Bronchial epithelial cell (primary cell): ENCODE results near the gene LTB4R2. TPM values are rescaled to one million over a fixed set of nuclear protein-coding genes. Genes with fewer than 3 reads are reported as not detected.

ENCODE experiments used
- DNase-seq: peaks from one replicate; pipeline ENCODE4 v3.0.0-alpha.2; 2010; ENCODE audit warnings: low read depth
- FAIRE-seq: peaks from 2 replicates; lab custom pipeline; 2011; peaks lifted over from hg19 to GRCh38; lab: Jason Lieb, UNC
- H3K27me3 ChIP-seq: 2 replicates; pipeline ENCODE4 v1.5.1; 2011; ENCODE audit warnings: low read length; ENCODE audit not compliant: control insufficient read depth, insufficient read depth
- H3K36me3 ChIP-seq: 2 replicates; pipeline ENCODE4 v1.5.1; 2011; ENCODE audit warnings: low read length; ENCODE audit not compliant: control insufficient read depth, insufficient read depth
- H3K4me3 ChIP-seq: 2 replicates; pipeline ENCODE4 v1.5.1; 2011; ENCODE audit warnings: mild to moderate bottlenecking, low read depth, low read length, control low read depth
- total RNA-seq: library from RNA; depleted of rRNA; stranded (reverse); fragments of >200 nt; gene quantifications from 2 replicates; pipeline ENCODE4 v1.2.1, GENCODE V29; 2014
- TF ChIP-seq, protein P1 (sequence below): IDR thresholded peaks from 2 replicates; pipeline ENCODE4 v1.5.1; 2011; ENCODE audit warnings: mild to moderate bottlenecking, moderate library complexity, low read length, control low read depth, inconsistent platforms; ENCODE audit not compliant: insufficient read depth, severe bottlenecking

Gene LTB4R2
- total RNA-seq, 1 donor from 2014 or later, result 10.5 TPM

DNA sequence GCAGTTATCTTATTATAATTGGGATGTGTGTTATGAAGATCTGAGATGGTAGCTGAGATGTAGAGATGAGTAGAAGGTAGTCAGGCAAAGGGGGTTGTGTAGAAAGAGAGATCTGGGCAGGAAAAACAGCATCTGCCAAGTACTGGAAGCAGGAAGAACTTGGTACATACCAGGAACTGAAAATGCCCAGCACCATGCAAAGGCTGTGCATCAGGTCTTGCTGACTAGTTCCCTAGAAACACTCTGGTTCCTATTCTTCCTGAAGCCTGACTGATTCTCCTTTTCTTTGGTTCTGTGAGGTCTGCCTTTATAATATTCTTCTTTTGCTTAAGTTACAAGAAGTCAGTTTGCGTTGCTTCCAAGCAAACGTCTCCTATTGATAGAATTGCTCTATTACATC is 51.4 kb downstream of the LTB4R2 start:
- Histone ChIP-seq H3K27me3 (no peaks in the 10 kb centered on the region), H3K4me3 (no peak overlapping the region), H3K36me3 (no peaks in the 10 kb centered on the region)
- FAIRE-seq (no peak), DNase-seq (no peak)
- TF ChIP-seq, protein P1, sequence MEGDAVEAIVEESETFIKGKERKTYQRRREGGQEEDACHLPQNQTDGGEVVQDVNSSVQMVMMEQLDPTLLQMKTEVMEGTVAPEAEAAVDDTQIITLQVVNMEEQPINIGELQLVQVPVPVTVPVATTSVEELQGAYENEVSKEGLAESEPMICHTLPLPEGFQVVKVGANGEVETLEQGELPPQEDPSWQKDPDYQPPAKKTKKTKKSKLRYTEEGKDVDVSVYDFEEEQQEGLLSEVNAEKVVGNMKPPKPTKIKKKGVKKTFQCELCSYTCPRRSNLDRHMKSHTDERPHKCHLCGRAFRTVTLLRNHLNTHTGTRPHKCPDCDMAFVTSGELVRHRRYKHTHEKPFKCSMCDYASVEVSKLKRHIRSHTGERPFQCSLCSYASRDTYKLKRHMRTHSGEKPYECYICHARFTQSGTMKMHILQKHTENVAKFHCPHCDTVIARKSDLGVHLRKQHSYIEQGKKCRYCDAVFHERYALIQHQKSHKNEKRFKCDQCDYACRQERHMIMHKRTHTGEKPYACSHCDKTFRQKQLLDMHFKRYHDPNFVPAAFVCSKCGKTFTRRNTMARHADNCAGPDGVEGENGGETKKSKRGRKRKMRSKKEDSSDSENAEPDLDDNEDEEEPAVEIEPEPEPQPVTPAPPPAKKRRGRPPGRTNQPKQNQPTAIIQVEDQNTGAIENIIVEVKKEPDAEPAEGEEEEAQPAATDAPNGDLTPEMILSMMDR, result no peak

Other genes with a start within 250 kb of the LTB4R2 start
- gene CPNE6, start 238.6 kb upstream of the LTB4R2 start, total RNA-seq, result not detected in 2 replicates
- 84.8 and 223 TPM in 2 replicates for gene PCK2, start 215.8 kb upstream of the LTB4R2 start, total RNA-seq
- 70.5 and 83.5 TPM in 2 replicates for gene DCAF11, start 195.4 kb upstream of the LTB4R2 start, total RNA-seq
- 0.64 and 0.79 TPM in 2 replicates for gene NRL, start 195.2 kb upstream of the LTB4R2 start, total RNA-seq
- gene FITM1, start 179.5 kb upstream of the LTB4R2 start, total RNA-seq, result 0.51 TPM in 1 of 2 replicates, not detected in the other
- gene PSME1, start 173.9 kb upstream of the LTB4R2 start, total RNA-seq, result 65.0 and 71.8 TPM in 2 replicates
- gene EMC9, start 168.5 kb upstream of the LTB4R2 start, total RNA-seq, result 12.6 and 17.8 TPM in 2 replicates
- gene PSME2, start 163.5 kb upstream of the LTB4R2 start, total RNA-seq, result 26.9 and 37.5 TPM in 2 replicates
- gene RNF31, start 162.6 kb upstream of the LTB4R2 start, total RNA-seq, result 23.3 and 25.8 TPM in 2 replicates
- gene IRF9, start 148.9 kb upstream of the LTB4R2 start, total RNA-seq, result 19.2 and 28.7 TPM in 2 replicates
- gene REC8, start 138.1 kb upstream of the LTB4R2 start, total RNA-seq, result 0.26 and 1.1 TPM in 2 replicates
- gene IPO4, start 121.3 kb upstream of the LTB4R2 start, total RNA-seq, result 27.0 and 41.9 TPM in 2 replicates
- gene TM9SF1, start 114.7 kb upstream of the LTB4R2 start, total RNA-seq, result 42.8 and 67.9 TPM in 2 replicates
- gene TSSK4, start 104.4 kb upstream of the LTB4R2 start, total RNA-seq, result 0.26 TPM in 1 of 2 replicates, not detected in the other
- 48.8 and 69.8 TPM in 2 replicates for gene CHMP4A, start 96.7 kb upstream of the LTB4R2 start, total RNA-seq
- gene MDP1, start 94.1 kb upstream of the LTB4R2 start, total RNA-seq, result 13.4 and 21.1 TPM in 2 replicates
- 131 and 330 TPM in 2 replicates for gene NEDD8, start 77.8 kb upstream of the LTB4R2 start, total RNA-seq
- gene GMPR2, start 77.2 kb upstream of the LTB4R2 start, total RNA-seq, result 80.6 and 98.7 TPM in 2 replicates
- gene TINF2, start 67.5 kb upstream of the LTB4R2 start, total RNA-seq, result 48.7 and 91.9 TPM in 2 replicates
- gene TGM1, start 47.0 kb upstream of the LTB4R2 start, total RNA-seq, result 88.7 and 382 TPM in 2 replicates
- gene RABGGTA, start 38.5 kb upstream of the LTB4R2 start, total RNA-seq, result 32.6 and 58.9 TPM in 2 replicates
- gene DHRS1, start 10.4 kb upstream of the LTB4R2 start, total RNA-seq, result 16.6 and 39.6 TPM in 2 replicates
- 23.2 and 26.1 TPM in 2 replicates for gene NOP9, start 10.3 kb upstream of the LTB4R2 start, total RNA-seq
- gene CIDEB, start 2.2 kb upstream of the LTB4R2 start, total RNA-seq, result 1.2 and 3.9 TPM in 2 replicates
- gene LTB4R, start 1.4 kb downstream of the LTB4R2 start, total RNA-seq, result 3.7 and 9.6 TPM in 2 replicates
- 0.53 and 0.77 TPM in 2 replicates for gene ADCY4, start 24.9 kb downstream of the LTB4R2 start, total RNA-seq
- gene RIPK3, start 29.9 kb downstream of the LTB4R2 start, total RNA-seq, result 2.4 and 4.7 TPM in 2 replicates
- gene NFATC4, start 58.0 kb downstream of the LTB4R2 start, total RNA-seq, result 4.7 and 7.3 TPM in 2 replicates
- 2.0 and 2.6 TPM in 2 replicates for gene NYNRIN, start 88.9 kb downstream of the LTB4R2 start, total RNA-seq
- gene CBLN3, start 119.5 kb downstream of the LTB4R2 start, total RNA-seq, result 0.38 and 0.53 TPM in 2 replicates
- 128 and 167 TPM in 2 replicates for gene KHNYN, start 119.8 kb downstream of the LTB4R2 start, total RNA-seq
- 6.5 and 8.2 TPM in 2 replicates for gene SDR39U1, start 132.6 kb downstream of the LTB4R2 start, total RNA-seq
- not detected in 2 replicates for gene CMA1, start 198.1 kb downstream of the LTB4R2 start, total RNA-seq